Naive thymus-derived CD8-positive, alpha-beta T cell (primary cell): ENCODE results near the gene CMC1. TPM values are rescaled to one million over a fixed set of nuclear protein-coding genes. Genes with fewer than 3 reads are reported as not detected.

Experiments used
- ATAC-seq, 2 donors: fragments of 150-1000 bp; cut with Tn5 transposase in 1 of 2; sonication (Bioruptor Pico), chemical (Tn5 transposase) in 1 of 2; 1 replicate in 1 of 2; 2 replicates in 1 of 2; pipeline ENCODE4 v1.10.0; 2021; ENCODE audit warnings: mild to moderate bottlenecking in 2 of 2, moderate library complexity in 2 of 2
- POLR2A ChIA-PET: fragments of 350-600 bp; sonication (Branson Sonifier 250); formaldehyde crosslinking; loops from one replicate; lab custom pipeline; 2021; ENCODE audit warnings: antibody characterized with exemption; lab: Charles Lee
- DNase-seq, 10 donors: peaks; one replicate each; pipeline versions ENCODE4 v3.0.0 to v3.0.0-alpha.2; 2020 to 2022
- H3K27ac Mint-ChIP-seq, 10 donors: one replicate each; pipeline ENCODE4 v1.8.0; 2020 to 2022; ENCODE audit warnings: mild to moderate bottlenecking in 10 of 10, mixed read lengths in 10 of 10, moderate library complexity in 4 of 10, inconsistent platforms in 1 of 10
- H3K27me3 Mint-ChIP-seq, 5 donors: one replicate each; pipeline ENCODE4 v1.8.0; 2021 to 2022; ENCODE audit warnings: mixed read lengths in 5 of 5
- H3K36me3 Mint-ChIP-seq, 3 donors: one replicate each; pipeline ENCODE4 v1.8.0; 2020 to 2022; ENCODE audit warnings: mixed read lengths in 3 of 3, mild to moderate bottlenecking in 2 of 3, inconsistent platforms in 1 of 3
- H3K4me1 Mint-ChIP-seq, 4 donors: one replicate each; pipeline ENCODE4 v1.8.0; 2021 to 2022; ENCODE audit warnings: mixed read lengths in 4 of 4
- H3K4me3 Mint-ChIP-seq, 10 donors: one replicate each; pipeline ENCODE4 v1.8.0; 2020 to 2022; ENCODE audit warnings: mild to moderate bottlenecking in 10 of 10, mixed read lengths in 10 of 10, moderate library complexity in 6 of 10, inconsistent platforms in 1 of 10
- H3K9me3 Mint-ChIP-seq, 9 donors: one replicate each; pipeline ENCODE4 v1.8.0; 2020 to 2022; ENCODE audit warnings: mixed read lengths in 9 of 9, mild to moderate bottlenecking in 3 of 9, inconsistent platforms in 1 of 9, moderate library complexity in 1 of 9
- polyA plus RNA-seq, 3 donors: library from polyadenylated mRNA; unstranded; fragments of 300-500 nt; fragmentation: Illumina TruSeq; gene quantifications; one replicate each; pipeline ENCODE4 v1.2.3, GENCODE V29; 2021
- total RNA-seq, 8 experiments: library from RNA in 2 of 8; stranded (reverse) in 2 of 8; gene quantifications; one replicate each; pipeline ENCODE4 v1.2.3 and lab custom pipeline; 2021 to 2026

CMC1 gene
- total and polyA plus RNA-seq, 5 experiments from 2014 or later: 16.2 to 425 (median 33.1) TPM

- peak in 6 of 10 donors; percentile 24 to 55 (median 47) for DNase-seq
- peaks cover 0 to 32% (median 0%) of the 10 kb centered on the region in 3 donors for H3K36me3 Mint-ChIP-seq
- no peaks in the 10 kb centered on the region for H3K27me3 Mint-ChIP-seq
- H3K27ac Mint-ChIP-seq: peak overlapping the region in 1 of 10 donors; percentile 46
- H3K9me3 Mint-ChIP-seq: no peaks in the 10 kb centered on the region
- peaks cover 0 to 18% (median 4%) of the 10 kb centered on the region in 4 donors for H3K4me1 Mint-ChIP-seq
- ATAC-seq: peak; percentile 83 to 87
- H3K4me3 Mint-ChIP-seq: no peak overlapping the region
- POLR2A ChIA-PET: no interaction called here
Measured at GRCh38 chr3:28317438-28318022, 76.1 kb downstream of the CMC1 start.

- H3K9me3 Mint-ChIP-seq: no peaks in the 10 kb centered on the region
- ATAC-seq (no peak), DNase-seq (no peak)
- POLR2A ChIA-PET: interaction anchor here (1.2 kb wide), 1 partner anchor 599 kb away, joined by 4 read pairs; the partner anchor contains the start of gene EOMES
- H3K4me1 Mint-ChIP-seq: peaks cover 0 to 25% (median 4%) of the 10 kb centered on the region in 4 donors
- no peaks in the 10 kb centered on the region for H3K27me3 Mint-ChIP-seq
- peak overlapping the region in 2 of 10 donors; percentile 2 to 7 for H3K27ac Mint-ChIP-seq
- no peak overlapping the region for H3K4me3 Mint-ChIP-seq
- peaks cover 0 to 53% (median 0%) of the 10 kb centered on the region in 3 donors for H3K36me3 Mint-ChIP-seq
Measured at GRCh38 chr3:28320981-28321380, 79.6 kb downstream of the CMC1 start.

- DNase-seq (no peak), ATAC-seq (no peak)
- Mint-ChIP-seq H3K27me3 (no peaks in the 10 kb centered on the region), H3K9me3 (no peaks in the 10 kb centered on the region), H3K27ac (peak overlapping the region in 4 of 10 donors; percentile 2 to 46 (median 19)), H3K4me3 (no peak overlapping the region), H3K4me1 (peaks cover 0 to 37% (median 6%) of the 10 kb centered on the region in 4 donors), H3K36me3 (peaks cover 0 to 62% (median 0%) of the 10 kb centered on the region in 3 donors)
- POLR2A ChIA-PET: no interaction called here
Measured at GRCh38 chr3:28322464-28322863, 81.0 kb downstream of the CMC1 start.

- H3K9me3 Mint-ChIP-seq: no peaks in the 10 kb centered on the region
- peak; percentile 45 to 63 for ATAC-seq
- H3K36me3 Mint-ChIP-seq: peaks cover 0 to 40% (median 0%) of the 10 kb centered on the region in 3 donors
- peaks cover 0 to 31% (median 4%) of the 10 kb centered on the region in 4 donors for H3K4me1 Mint-ChIP-seq
- POLR2A ChIA-PET: interaction anchor here (0.7 to 1.6 kb wide), 2 partner anchors 23 to 604 kb away, joined by 6 to 7 read pairs; partner anchors contain the start of gene EOMES
- H3K4me3 Mint-ChIP-seq: peak overlapping the region in 3 of 10 donors; percentile 2 to 17 (median 7)
- peak overlapping the region in 6 of 10 donors; percentile 0 to 67 (median 17) for H3K27ac Mint-ChIP-seq
- DNase-seq: peak in 2 of 10 donors; percentile 17 to 49
- H3K27me3 Mint-ChIP-seq: no peaks in the 10 kb centered on the region
Measured at GRCh38 chr3:28326458-28326926, 85.1 kb downstream of the CMC1 start.

GRCh38 chr3:28328188-28329151 lies 87.1 kb downstream of the CMC1 start:
- DNase-seq (peak in 3 of 10 donors; percentile 53 to 62 (median 60)), ATAC-seq (peak; percentile 45 to 58)
- Mint-ChIP-seq H3K9me3 (no peaks in the 10 kb centered on the region), H3K27me3 (no peaks in the 10 kb centered on the region), H3K36me3 (peaks cover 0 to 34% (median 0%) of the 10 kb centered on the region in 3 donors), H3K4me1 (peaks cover 0 to 29% (median 3%) of the 10 kb centered on the region in 4 donors), H3K27ac (peak overlapping the region in 3 of 10 donors; percentile 8 to 58 (median 40)), H3K4me3 (no peak overlapping the region)
- POLR2A ChIA-PET: interaction anchor here (1.1 to 1.9 kb wide), 3 partner anchors 20 to 616 kb away, joined by 5 to 16 read pairs (median 6); partner anchors contain the start of genes AZI2, EOMES and ZCWPW2

GRCh38 chr3:28334552-28334951 lies 93.1 kb downstream of the CMC1 start:
- ATAC-seq: no peak
- Mint-ChIP-seq H3K27ac (peak overlapping the region in 2 of 10 donors; percentile 57 to 68), H3K27me3 (no peaks in the 10 kb centered on the region), H3K4me1 (peaks cover 7 to 14% (median 11%) of the 10 kb centered on the region in 4 donors), H3K9me3 (no peaks in the 10 kb centered on the region), H3K4me3 (no peak overlapping the region), H3K36me3 (peaks cover 0 to 48% (median 4%) of the 10 kb centered on the region in 3 donors)
- POLR2A ChIA-PET: interaction anchor here (0.9 to 2.1 kb wide), 2 partner anchors 14 to 613 kb away, joined by 3 to 7 read pairs; partner anchors contain the start of genes AZI2, EOMES and ZCWPW2
- no peak for DNase-seq

- Mint-ChIP-seq H3K4me3 (peak overlapping the region in 2 of 10 donors; percentile 8 to 30), H3K27me3 (no peaks in the 10 kb centered on the region), H3K4me1 (peaks cover 7 to 14% (median 11%) of the 10 kb centered on the region in 4 donors), H3K27ac (peak overlapping the region in 6 of 10 donors; percentile 7 to 80 (median 28)), H3K36me3 (peaks cover 3 to 55% (median 4%) of the 10 kb centered on the region in 3 donors), H3K9me3 (no peaks in the 10 kb centered on the region)
- POLR2A ChIA-PET: interaction anchor here (1.6 to 2.1 kb wide), 2 partner anchors 13 to 623 kb away, joined by 4 to 7 read pairs; partner anchors contain the start of genes AZI2 and ZCWPW2
- DNase-seq: peak in 3 of 10 donors; percentile 15 to 44 (median 18)
- ATAC-seq: peak in 1 of 2 donors; percentile 70
Measured at GRCh38 chr3:28335246-28335645, 93.8 kb downstream of the CMC1 start.

GRCh38 chr3:28337230-28337629 lies 95.8 kb downstream of the CMC1 start:
- POLR2A ChIA-PET: interaction anchor here (2.0 kb wide), 1 partner anchor 12 kb away, joined by 6 read pairs; the partner anchor contains the start of genes AZI2 and ZCWPW2
- Mint-ChIP-seq H3K27ac (peak overlapping the region in 1 of 10 donors; percentile 47), H3K9me3 (no peaks in the 10 kb centered on the region), H3K4me1 (peaks cover 8 to 23% (median 18%) of the 10 kb centered on the region in 4 donors), H3K36me3 (peaks cover 4 to 48% (median 5%) of the 10 kb centered on the region in 3 donors), H3K27me3 (no peaks in the 10 kb centered on the region), H3K4me3 (no peak overlapping the region)
- ATAC-seq (no peak), DNase-seq (no peak)

- ATAC-seq: peak in 1 of 2 donors; percentile 15
- H3K27me3 Mint-ChIP-seq: no peaks in the 10 kb centered on the region
- peak overlapping the region in 5 of 10 donors; percentile 9 to 52 (median 49) for H3K27ac Mint-ChIP-seq
- H3K36me3 Mint-ChIP-seq: peaks cover 0 to 21% (median 5%) of the 10 kb centered on the region in 3 donors
- POLR2A ChIA-PET: no interaction called here
- DNase-seq: no peak
- H3K4me1 Mint-ChIP-seq: peaks cover 22 to 56% (median 52%) of the 10 kb centered on the region in 4 donors
- no peaks in the 10 kb centered on the region for H3K9me3 Mint-ChIP-seq
- peak overlapping the region in 2 of 10 donors; percentile 15 to 16 for H3K4me3 Mint-ChIP-seq
Measured at GRCh38 chr3:28343144-28343543, 101.7 kb downstream of the CMC1 start.

GRCh38 chr3:28345690-28346089 lies 104.3 kb downstream of the CMC1 start:
- peak overlapping the region in 2 of 10 donors; percentile 12 to 98 for H3K27ac Mint-ChIP-seq
- no peaks in the 10 kb centered on the region for H3K36me3 Mint-ChIP-seq
- H3K27me3 Mint-ChIP-seq: no peaks in the 10 kb centered on the region
- no peak for ATAC-seq
- H3K9me3 Mint-ChIP-seq: peaks cover 0 to 2% (median 0%) of the 10 kb centered on the region in 9 donors
- peaks cover 29 to 71% (median 68%) of the 10 kb centered on the region in 4 donors for H3K4me1 Mint-ChIP-seq
- POLR2A ChIA-PET: no interaction called here
- no peak for DNase-seq
- peak overlapping the region in 1 of 10 donors; percentile 42 for H3K4me3 Mint-ChIP-seq

GRCh38 chr3:28347374-28348264 lies 106.2 kb downstream of the CMC1 start:
- ATAC-seq (no peak), DNase-seq (peak in 2 of 10 donors; percentile 6 to 16)
- peaks cover 4 to 14% (median 9%) of the 10 kb centered on the region in 3 donors for H3K36me3 Mint-ChIP-seq
- POLR2A ChIA-PET: interaction anchor here (0.7 to 1.6 kb wide), 6 partner anchors 12 to 635 kb away, joined by 4 to 12 read pairs (median 6); partner anchors contain the start of gene EOMES
- peak overlapping the region; percentile 92 to 99 (median 97) for H3K4me3 Mint-ChIP-seq
- peak overlapping the region; percentile 97 to 99 (median 99) for H3K27ac Mint-ChIP-seq
- H3K4me1 Mint-ChIP-seq: peaks cover 24 to 73% (median 61%) of the 10 kb centered on the region in 4 donors
- peaks cover 0 to 11% (median 5%) of the 10 kb centered on the region in 9 donors for H3K9me3 Mint-ChIP-seq
- H3K27me3 Mint-ChIP-seq: no peaks in the 10 kb centered on the region
